ENCODE results near the gene NPPC.
A peak's percentile ranks its signal among the peaks of the same experiment; 100 is the strongest.

DNA sequence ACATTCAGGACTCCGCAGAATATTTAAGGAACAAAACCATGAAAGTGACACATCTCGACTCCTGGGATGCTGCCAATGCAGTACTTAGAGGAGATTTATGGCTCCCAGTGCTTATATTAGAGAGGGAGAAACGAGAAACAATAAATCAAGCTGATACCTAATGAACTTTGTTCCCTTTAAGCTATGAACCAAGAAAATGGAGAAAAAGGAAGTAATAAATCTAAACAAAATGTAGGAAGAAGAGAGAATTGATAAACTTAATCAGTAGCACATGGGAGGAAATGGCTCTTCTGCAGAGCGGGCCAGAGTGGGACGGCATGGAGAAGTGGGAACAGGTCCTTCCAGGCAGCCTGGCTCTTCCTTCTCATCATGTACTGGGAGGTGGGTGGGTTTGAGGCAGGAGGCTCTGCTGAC, 42.7 kb downstream of the NPPC start:
- TF ChIP-seq, protein P1, sequence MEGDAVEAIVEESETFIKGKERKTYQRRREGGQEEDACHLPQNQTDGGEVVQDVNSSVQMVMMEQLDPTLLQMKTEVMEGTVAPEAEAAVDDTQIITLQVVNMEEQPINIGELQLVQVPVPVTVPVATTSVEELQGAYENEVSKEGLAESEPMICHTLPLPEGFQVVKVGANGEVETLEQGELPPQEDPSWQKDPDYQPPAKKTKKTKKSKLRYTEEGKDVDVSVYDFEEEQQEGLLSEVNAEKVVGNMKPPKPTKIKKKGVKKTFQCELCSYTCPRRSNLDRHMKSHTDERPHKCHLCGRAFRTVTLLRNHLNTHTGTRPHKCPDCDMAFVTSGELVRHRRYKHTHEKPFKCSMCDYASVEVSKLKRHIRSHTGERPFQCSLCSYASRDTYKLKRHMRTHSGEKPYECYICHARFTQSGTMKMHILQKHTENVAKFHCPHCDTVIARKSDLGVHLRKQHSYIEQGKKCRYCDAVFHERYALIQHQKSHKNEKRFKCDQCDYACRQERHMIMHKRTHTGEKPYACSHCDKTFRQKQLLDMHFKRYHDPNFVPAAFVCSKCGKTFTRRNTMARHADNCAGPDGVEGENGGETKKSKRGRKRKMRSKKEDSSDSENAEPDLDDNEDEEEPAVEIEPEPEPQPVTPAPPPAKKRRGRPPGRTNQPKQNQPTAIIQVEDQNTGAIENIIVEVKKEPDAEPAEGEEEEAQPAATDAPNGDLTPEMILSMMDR (IDR thresholded peaks at IDR 0.05): no peak
- TF ChIP-seq EP300 (IDR thresholded peaks at IDR 0.05; ENCODE audit: borderline replicate concordance in 1 of 2, low read depth in 1 of 2, low read length in 1 of 2): 0 out of 4 replicates have a peak, but pooled peaks of 1 of the 2 experiments have one; percentile 30
